OCI-LY7 (cell line): ENCODE results near the gene TSPAN9.

Experiments used
- CTCF ChIP-seq: fragments of 200-600 bp; sonication (generic); conservative IDR thresholded peaks from 2 replicates; pipeline ENCODE4 v1.5.1; 2014; ENCODE audit warnings: mild to moderate bottlenecking, antibody characterized with exemption, low read length, moderate library complexity, mixed read lengths
- EZH2phosphoT487 ChIP-seq: fragments of 200-600 bp; sonication (generic); IDR thresholded peaks from 2 replicates; pipeline ENCODE4 v1.6.1; 2018; ENCODE audit warnings: low read depth, borderline replicate concordance, mild to moderate bottlenecking, mixed run types, antibody characterized with exemption, low read length, moderate library complexity, mixed read lengths

DNA sequence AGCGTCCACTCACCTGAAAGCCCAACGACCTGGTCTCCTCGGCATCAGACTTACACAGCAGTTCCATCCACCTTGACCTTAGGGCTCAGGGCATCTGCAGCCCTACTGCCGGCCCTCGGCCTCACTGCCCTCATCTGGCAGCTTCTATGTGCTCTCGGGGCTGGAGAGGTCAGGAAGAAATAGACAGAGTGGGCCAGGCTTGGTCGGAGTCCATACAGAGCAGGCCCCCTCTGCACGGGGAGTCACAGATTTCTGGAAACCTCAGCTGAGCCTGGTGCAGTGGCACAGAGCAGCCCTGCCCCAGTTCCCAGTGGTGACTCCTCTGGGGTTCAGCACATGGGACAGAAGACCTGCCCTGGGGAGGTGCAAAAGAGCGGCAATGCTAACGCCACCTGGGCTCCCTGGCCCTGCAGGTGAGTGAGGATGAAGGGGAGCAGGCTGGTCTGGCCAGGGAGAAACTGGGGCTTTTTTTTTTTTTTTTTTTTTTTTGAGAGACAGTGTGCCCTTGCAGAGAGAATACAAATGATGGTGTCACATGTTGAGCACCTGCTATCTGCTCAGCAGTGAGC, 223.7 kb downstream of the TSPAN9 start:
- TF ChIP-seq CTCF: no peak; the same call in 1 of the 2 replicates
- TF ChIP-seq EZH2phosphoT487: no peak
